Measurements from ENCODE around the gene SLC5A5.

SLC5A5 gene

DNA sequence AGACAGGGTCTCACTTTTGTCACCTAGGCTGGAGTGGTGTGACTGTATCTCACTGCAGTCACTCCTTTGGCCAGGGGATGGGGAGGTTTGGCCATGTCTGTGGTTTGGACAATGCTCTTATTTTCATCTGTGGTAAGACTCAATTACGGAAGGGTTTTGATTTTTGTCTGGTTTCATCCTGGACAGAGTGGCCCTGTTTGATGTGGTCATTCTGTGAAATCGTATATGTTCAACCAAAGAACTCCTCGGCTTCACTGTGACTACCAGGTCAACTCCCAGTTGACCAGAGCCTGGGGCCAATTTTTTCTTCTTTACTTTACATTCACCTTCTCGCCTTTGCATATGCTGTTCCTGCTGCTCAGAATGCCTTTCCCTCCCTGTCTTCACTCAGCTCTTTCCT lies 54.3 kb downstream of the SLC5A5 start:
- no peak for DNase-seq

GRCh38 chr19:17929056-17929455 lies 57.3 kb downstream of the SLC5A5 start:
- DNase-seq: no peak

DNA sequence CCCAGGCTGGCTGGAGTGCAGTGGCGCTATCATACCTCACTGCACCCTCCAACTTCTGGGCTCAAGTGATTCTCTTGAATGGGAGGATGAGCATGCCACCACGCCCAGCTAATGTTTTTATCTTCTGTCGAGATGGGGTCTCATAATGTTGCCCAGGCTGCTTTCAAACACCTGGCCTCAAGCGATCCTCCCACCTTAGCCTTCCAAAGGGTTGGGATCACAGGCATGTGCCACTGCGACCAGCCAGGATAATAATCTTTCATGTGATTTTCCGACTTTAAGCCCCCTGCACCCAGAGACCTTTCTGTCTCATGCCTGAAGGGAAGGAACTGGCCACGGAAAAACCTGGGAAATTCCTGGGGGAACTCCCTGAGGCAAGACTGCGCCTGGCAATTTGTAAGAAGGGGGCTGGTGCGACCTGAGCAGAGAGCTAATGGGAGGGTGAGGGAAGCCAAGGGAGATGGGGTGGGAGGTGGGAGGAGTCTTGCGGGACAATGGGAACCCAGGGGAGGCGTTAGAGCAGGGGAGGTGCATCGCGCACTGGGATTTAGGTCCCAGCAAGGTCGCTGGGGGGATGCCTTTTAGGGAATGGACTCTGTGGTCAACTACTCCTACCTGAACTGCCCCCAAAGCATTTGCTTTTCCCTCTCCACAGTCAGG lies 59.9 kb downstream of the SLC5A5 start:
- DNase-seq: no peak

GRCh38 chr19:17932485-17933338 lies 61.0 kb downstream of the SLC5A5 start, which contains the start of gene CCDC124:
Gene CCDC124, plus strand, starts transcription at chr19:17933015. Its CDS starts 3,406 bp downstream, at chr19:17936421.
- DNase-seq: peak; percentile 89 to 92

DNA sequence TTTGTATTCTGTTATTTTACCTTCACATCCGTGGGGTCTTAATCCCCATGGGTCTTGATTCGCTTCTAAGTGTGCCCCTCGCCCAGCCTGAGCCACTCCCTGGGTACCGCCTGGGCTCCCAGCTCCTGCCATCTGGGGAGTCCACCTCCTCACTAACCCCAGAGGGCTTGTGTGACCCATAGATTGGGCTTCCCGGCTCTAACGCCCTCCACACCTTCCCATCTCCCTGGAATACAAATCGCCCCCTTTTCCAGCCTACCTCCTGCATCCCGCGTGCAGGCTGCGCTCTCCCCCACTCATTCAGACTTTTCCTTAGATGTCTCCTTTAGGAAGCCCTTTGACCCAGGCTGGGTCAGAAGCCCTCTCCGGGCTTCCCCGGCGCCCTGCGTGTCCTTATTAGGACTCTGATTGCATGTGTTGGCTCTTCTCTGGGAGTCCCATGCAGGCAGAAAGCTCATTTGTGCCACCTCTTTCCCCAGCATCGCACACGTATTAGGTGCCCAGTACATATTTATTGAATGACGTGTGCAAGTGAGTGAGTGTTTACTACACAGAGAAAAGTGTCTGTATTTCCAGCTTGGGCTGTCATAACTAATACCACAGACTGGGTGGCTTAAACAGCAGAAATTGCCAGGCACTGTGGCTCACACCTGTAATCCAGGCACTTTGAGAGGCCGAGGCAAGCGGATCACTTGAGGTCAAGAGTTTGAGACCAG lies 61.8 kb downstream of the SLC5A5 start:
- DNase-seq: no peak

DNA sequence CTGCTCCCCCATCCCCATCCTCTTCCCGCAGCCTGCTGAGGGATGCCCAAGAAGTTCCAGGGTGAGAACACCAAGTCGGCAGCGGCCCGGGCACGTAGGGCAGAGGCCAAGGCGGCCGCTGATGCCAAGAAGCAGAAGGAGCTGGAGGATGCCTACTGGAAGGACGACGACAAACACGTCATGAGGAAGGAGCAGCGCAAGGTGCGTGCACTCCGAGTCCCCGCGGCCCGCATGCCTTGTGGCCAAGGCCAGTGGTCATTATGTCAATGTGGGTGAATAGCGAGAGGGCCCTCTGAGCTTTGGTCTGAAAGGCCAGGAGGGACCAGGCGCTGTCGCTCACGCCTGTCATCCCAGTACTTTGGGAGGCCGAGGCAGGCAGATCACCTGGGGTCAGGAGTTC lies 64.6 kb downstream of the SLC5A5 start:
- no peak for DNase-seq

- DNase-seq: no peak
Observed at GRCh38 chr19:17937371-17937900, 65.7 kb downstream of the SLC5A5 start.

DNA sequence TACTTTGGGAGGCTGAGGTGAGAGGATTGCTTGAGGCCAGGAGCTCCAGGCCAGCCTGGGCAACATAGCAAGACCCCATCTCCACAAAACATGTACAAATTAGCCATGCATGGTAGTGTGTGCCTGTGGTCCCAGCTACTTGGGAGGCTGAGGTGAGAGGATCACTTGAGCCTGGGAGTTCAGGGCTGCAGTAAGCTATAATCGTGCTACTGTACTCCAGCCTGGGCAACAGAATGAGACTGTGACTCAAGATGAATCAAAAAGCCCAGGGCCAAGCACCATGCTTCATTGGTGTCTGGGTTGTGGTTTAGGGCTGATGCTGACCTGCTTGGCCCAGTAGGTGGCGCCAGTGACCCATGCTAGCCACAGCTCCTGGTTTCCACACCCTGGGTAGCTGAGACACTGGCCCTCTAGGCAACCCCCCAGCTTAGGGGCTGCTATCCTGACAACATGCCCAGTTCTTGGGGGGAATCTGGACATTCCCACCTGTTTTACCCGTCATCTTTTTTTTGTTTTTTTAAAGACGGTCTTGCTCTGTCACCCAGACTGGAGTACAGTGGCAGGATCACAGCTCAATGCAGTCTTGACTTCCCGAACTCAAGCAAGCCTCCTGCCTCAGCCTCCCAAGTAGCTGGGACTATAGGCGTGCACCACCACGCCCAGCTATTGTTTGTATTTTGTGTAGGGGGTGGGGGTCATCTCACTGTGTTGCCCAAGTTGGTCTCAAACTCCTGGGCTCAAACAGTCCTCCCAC lies 66.5 kb downstream of the SLC5A5 start:
- peak; percentile 82 to 83 for DNase-seq

- DNase-seq: no peak
Observed at GRCh38 chr19:17942181-17942580, 70.4 kb downstream of the SLC5A5 start.

DNA sequence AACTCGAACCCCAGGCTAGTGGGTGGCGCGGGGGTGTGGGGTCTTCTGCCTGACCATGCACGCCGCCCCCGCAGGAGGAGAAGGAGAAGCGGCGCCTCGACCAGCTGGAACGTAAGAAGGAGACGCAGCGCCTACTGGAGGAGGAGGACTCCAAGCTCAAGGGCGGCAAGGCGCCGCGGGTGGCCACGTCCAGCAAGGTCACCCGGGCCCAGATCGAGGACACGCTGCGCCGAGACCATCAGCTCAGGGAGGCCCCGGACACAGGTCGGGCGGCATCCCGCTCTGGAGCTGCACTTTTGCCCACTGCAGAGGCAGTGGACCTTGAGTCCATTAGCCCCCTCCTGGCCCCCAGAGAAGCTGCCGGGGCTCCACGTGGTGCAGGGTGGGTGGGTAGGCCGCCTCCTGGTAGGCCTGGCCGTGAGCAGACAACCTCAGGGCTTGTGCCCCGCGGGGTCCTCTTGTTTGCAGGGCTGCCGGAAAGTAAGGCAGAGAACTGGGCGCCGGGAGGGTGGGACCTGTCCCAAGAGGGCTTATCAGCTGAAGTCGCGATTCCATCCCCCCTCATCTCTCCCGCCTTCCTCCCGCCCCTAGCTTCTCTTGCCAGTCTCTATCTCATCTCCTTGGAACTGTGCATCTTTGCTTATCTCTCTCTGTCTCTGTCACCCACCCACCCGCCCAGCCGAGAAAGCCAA lies 71.0 kb downstream of the SLC5A5 start:
- DNase-seq: no peak

- no peak for DNase-seq
Observed at GRCh38 chr19:17943274-17944221, 71.8 kb downstream of the SLC5A5 start.

GRCh38 chr19:17944301-17944700 lies 72.6 kb downstream of the SLC5A5 start:
- DNase-seq: no peak

Data from stimulated activated CD4-positive, alpha-beta T cell treated with anti-CD3 and anti-CD28 coated beads, Interleukin-2, amount 100 ng/mL, for 48 hours (primary cell).